ENCODE measurements around the gene AMBRA1.

GRCh38 chr11:46537121-46537520 lies 56.7 kb downstream of the AMBRA1 start:
- TF ChIP-seq ELF4 (IDR thresholded peaks at IDR 0.05) (no peak), NFRKB (IDR thresholded peaks at IDR 0.05) (no peak)

Measured in HEK293T (cell line).